Cerebellar cortex (tissue), 1 donor: ENCODE measurements around the gene NRL.

ENCODE experiments used
- DNase-seq: peaks from one replicate; pipeline ENCODE4 v3.0.0-alpha.2; 2015; ENCODE audit warnings: low spot score

Gene NRL

DNA sequence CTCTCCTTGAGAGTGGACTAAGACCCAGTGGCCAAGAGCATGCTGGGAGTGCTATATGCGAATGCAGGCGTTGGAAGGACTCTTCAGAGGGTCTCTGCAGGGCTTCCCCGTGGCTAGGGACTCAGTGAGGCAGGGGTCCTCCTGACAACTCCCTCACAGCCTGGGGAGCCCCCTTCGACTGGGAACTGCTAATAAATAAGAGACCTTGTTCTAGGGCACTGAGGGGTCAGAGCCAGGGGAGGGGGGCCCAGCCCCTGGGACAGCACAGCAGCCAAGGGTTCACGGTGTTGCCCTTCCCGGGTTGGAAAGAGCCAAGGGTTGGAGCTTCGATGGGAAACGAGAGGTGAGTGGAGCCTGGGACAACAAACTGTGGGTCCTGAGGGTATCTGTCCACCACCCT, 49.3 kb downstream of the NRL start:
- no peak for DNase-seq

- no peak for DNase-seq
Measured at GRCh38 chr14:24064856-24065255, 49.9 kb downstream of the NRL start.

DNA sequence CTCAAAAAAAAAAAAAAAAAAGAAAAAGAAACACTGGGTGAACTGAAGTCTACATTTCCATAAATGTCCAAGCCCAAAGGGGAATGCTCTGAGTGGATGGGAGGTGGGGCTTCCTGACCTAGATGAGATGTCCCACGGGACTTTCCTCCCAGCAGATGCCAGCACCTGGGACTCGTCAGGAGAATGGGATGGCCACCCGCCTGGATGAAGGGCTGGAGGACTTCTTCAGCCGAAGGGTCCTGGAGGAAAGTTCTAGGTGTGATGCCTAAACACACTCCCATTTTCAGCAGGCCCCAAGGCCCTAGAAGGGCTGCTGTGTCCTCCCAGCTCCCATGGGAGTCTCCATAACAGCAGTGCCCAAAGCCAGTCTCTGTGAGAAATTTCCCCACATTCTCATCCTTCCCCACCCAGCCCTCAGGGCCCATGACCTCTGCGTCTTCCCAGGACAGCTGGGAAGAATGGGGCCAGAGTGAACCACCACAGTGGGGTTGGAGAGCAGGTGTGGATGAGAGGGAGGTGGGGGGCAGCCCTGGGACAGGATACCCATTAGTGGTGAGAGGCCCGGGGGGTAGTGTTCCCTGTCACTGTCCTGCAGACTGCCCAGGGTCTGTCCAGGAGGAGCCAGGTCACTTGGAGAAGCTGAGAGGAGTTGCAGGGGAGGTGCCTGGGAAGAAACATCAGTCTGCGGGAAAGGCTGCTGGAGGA, 50.5 kb downstream of the NRL start:
- no peak for DNase-seq

GRCh38 chr14:24063263-24063836, 51.4 kb downstream of the NRL start:
- DNase-seq = no peak

- no peak for DNase-seq
Measured at GRCh38 chr14:24062216-24062980, 52.4 kb downstream of the NRL start.

DNA sequence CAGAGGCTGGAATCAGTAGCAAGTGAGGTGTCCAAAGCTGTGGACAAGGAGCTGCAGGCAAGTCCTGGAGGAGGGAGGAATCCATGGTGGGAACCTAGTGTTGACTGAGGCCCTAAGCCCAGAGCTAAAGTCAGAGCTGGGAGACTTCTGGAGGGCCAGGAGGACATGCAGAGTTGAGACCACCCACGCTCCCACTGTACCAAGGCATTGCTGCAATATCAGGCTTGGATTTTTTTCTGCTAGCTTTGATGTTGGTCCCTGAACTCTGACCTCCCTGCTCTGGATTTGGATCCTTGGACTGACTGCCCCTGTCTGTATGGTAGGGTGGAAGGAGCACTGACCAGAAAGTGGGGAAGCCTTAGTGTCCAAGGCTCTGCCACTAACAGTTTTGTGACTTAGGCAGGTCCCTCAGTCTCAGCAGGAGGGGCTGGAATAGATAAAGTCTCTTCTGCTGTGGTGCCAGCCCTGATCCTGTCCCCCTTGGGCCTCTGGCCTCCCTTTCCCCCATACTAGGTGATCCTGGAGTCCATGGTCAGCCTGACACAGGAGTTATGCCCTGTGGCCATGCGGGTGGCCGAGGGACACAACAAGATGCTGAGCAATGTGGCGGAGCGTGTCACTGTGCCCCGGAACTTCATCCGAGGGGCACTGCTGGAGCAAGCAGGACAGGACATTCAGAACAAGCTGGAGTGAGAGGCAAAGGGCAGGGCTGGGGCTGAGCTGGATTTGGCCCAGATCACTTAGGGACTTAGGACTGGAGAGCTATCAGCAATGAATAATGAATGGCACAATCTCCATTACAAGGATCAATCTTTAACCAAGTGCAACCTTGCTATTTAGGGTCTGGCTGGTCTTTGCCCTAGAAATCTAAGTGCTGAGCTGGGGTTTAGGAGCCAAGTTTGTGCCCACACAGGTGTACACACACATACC, 53.5 kb downstream of the NRL start:
- DNase-seq = no peak

- DNase-seq = no peak
Measured at GRCh38 chr14:24060443-24060842, 54.3 kb downstream of the NRL start.

GRCh38 chr14:24059841-24060388, 54.8 kb downstream of the NRL start:
- no peak for DNase-seq

- no peak for DNase-seq
Measured at GRCh38 chr14:24058951-24059475, 55.7 kb downstream of the NRL start.

DNA sequence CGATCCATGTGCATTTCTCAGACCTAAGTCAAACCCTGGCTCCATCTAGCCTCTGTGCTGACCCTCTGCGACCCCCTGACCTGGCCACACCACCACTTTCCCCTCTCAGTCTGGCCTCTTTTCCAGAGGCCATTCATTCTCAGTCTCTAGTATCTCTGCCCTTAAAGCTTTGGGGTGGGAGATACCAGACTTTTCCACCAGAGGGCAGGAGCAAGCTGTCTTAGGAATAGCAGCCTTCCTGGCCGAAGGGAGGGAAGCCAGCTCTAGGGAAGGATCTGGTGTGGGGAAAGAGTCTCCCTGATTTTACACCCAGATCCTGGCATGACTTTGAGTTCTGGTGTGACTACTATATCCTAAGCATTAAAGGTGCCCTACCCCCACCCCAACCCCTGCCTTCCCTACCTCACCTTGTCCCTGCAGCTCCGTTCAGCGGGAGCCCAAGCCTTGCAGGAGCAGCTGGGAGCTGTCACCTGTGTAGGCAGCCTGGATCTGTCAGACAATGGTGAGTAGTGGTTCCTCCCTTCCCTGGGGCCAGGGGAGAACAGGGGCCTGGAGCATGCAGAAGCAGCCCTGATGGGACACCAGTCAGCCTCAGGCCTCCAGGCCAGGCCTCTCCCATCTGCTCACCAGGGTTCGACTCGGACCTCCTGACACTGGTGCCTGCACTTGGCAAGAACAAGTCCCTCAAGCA, 56.3 kb downstream of the NRL start:
- peak; percentile 86 for DNase-seq

DNA sequence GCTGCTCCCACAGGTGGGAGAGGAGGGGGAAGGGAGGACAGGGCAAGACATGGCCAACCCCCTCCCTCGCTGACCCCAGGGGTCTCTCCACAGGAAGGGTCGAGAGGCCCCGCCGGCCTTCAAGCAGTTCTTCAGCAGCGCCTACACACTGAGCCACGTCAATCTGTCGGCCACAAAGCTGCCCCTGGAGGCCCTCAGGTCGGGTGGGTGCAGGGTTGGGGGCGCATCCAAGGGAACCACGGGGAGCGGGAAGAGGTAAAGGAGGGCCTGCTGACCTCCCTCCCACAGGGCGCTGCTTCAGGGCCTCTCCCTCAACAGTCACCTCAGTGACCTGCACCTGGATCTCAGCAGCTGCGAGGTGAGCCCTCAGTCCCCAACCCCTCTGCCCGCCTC, 56.9 kb downstream of the NRL start:
- DNase-seq = no peak

DNA sequence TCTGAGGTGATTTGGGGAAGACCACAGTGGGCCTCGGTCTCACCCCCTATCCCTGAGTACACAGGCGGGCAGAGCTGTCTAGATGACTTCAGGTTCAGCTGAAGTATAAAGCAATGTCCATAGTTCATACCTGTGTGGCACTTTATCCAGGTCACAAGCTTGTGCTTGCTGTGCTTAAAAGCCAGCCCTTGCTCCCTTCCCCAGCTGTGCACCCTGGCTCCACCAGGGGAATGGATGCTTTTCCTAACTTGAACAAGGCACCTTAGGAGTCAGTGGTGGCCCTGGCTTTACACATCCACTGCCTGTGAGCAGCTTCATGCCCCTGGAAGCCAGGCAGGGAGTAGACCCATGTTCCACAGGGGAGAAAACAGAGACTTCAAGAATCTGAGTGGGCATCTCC, 57.5 kb downstream of the NRL start:
- no peak for DNase-seq

DNA sequence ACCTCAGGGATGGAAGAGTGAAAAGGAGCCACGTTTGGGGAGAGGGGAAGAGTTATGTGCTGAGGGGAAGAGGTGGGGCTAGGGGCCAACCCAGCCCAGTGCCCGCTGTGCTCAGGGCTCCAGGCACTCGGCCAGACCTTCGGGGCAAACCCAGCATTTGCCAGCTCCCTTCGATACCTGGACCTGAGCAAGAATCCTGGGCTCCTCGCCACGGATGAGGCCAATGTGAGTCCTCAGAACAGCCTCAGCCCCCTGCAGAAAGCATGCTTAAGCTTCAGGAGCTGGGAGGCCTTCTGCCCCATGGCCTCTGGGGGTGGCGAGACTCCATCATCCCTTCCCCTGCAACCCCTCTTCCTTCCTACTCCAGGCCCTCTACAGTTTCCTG, 58.0 kb downstream of the NRL start:
- no peak for DNase-seq

- no peak for DNase-seq
Measured at GRCh38 chr14:24055971-24056799, 58.6 kb downstream of the NRL start.

- DNase-seq = no peak
Measured at GRCh38 chr14:24054646-24055045, 60.1 kb downstream of the NRL start.

- DNase-seq = no peak
Measured at GRCh38 chr14:24054324-24054641, 60.5 kb downstream of the NRL start.

DNA sequence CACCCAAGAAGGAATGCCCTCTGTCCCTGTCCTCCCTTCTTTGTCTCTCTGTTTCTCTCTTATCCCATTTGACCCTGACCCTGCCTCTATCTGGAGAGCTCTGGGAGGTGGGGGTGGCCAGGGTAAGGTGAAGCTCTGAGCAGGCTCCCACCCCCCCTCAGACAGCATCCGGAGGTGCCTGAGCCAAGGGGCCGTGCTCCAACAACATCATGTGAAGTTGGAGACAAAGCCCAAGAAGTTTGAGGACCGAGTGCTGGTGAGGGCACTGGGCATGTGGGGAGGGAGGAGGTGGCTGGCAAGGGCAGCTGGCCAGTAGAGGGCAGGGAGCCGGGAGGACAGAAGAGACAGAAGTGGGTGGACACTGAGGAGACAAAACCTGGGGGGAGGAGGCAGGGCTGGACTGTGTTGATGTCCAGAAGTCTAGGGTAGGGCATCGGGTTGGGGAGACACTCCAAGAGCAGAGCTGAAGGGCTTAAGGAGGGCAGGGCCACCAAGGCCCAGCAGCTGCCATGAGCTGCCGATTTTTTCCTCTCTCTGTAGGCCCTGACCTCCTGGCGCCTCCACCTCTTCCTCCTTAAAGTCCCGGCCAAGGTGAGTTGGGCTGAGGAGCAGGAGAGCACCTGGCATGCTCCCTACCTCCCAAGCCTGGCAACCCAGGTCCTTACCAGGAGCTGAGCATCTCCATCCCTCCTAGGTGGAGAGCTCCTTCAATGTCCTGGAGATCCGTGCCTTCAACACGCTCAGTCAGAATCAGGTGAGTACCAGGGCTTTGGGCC, 61.0 kb downstream of the NRL start:
- DNase-seq = no peak

DNA sequence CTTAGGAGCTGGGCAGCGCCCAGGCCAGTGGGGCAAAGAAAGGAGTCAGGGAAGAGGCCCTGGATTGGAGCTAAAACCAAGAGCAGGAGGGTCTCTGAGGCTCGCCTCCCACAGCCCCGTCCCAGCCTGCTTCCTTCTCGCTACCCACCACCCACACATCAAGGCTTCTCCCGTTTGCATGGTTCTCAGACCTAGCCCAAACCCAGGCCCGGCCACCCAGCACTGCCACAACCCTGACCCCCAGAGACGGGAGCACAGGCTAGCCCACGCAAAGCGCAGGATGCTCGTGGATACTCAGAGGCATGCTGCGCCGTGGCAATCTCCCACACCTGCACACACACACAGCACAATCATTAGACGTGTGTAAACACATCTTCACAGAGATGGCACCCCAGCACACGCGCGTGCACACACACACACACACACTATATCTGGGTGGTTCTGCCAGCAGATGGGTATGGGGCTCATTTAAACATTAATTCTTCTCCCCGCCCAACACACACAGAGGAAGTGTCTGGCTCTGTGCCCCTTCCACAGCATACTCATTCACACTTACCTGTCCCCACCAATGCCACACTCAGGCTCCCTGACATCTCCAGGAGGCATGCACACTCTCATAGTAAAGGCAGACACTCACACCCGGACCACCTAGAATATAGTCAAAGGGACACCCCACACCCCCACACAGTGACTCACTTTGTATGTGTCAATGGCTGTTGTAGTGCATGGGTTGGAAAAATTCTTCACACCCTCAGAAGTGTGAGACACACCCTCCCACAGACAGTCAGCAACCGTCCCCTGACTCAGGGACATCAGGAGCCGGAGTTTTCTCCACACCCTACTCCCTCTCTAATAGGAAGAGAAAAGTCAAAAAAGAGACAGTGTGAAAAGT, 61.8 kb downstream of the NRL start:
- no peak for DNase-seq
